Measurements from ENCODE around the gene ERI2.

- no peak for TF ChIP-seq EZH2 (optimal IDR thresholded peaks at IDR 0.05; ENCODE audit: low read depth, low read length)
- TF ChIP-seq EZH2phosphoT487 (IDR thresholded peaks at IDR 0.05; ENCODE audit: low read length) = no peak
Observed at GRCh38 chr16:20750558-20750957, 55.7 kb downstream of the ERI2 start.
